GM12892 (cell line): ENCODE data around the gene RHEX.

Source experiments
- POLR2A ChIP-seq: IDR thresholded peaks from 2 replicates; pipeline ENCODE4 v1.6.1; 2011; ENCODE audit warnings: low read depth, low read length, control low read depth
- POLR2AphosphoS5 ChIP-seq: IDR thresholded peaks from 2 replicates; pipeline ENCODE4 v1.6.1; 2011; ENCODE audit warnings: low read depth, low read length, control low read depth

DNA sequence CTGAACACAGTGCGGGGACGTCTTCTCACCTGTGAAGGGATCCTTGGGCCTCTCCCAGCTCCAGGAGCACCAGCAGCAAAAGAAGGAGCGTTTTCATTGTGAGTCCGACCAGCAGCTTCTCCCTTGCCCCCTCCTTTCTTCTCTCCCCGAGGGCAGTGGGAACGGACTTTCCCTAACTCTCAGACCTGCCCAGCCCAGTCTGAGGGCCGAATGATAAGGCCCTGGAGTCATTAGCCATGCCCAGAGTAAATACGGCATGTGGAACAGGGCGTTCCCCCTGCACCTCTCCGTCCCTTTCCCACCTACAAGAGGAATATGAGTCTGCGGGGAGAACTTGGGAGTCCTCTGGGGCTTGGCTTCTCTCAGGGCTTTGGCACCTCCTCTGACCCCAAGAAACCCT, 29.3 kb upstream of the RHEX start, which contains the start of gene CTSE:
- TF ChIP-seq POLR2AphosphoS5 = no peak
- TF ChIP-seq POLR2A = no peak
